Glomerular endothelial cell (primary cell): ENCODE measurements around the gene XAB2. TPM values are rescaled to one million over a fixed set of nuclear protein-coding genes. Genes with fewer than 3 reads are reported as not detected.

Experiments
- DNase-seq: peaks from one replicate; pipeline ENCODE4 v3.0.0-alpha.2; 2011; ENCODE audit warnings: low read depth, low spot score; ENCODE audit errors: extremely low read depth
- total RNA-seq: library from RNA; depleted of rRNA; stranded (reverse); fragments of >200 nt; gene quantifications from 2 replicates; pipeline ENCODE4 v1.2.3, GENCODE V29; 2015

Gene XAB2
- total RNA-seq, 1 donor from 2014 or later, result 46.3 TPM

GRCh38 chr19:7612282-7613274, 16.8 kb downstream of the XAB2 start:
- no peak for DNase-seq

GRCh38 chr19:7611541-7612279, 17.6 kb downstream of the XAB2 start:
- no peak for DNase-seq

GRCh38 chr19:7610491-7611240, 18.7 kb downstream of the XAB2 start:
- no peak for DNase-seq

- DNase-seq, result no peak
Measured at GRCh38 chr19:7607874-7608560, 21.3 kb downstream of the XAB2 start.

GRCh38 chr19:7607212-7607873, 22.0 kb downstream of the XAB2 start:
- DNase-seq, result no peak

- DNase-seq, result no peak
Measured at GRCh38 chr19:7606289-7606688, 23.1 kb downstream of the XAB2 start.

GRCh38 chr19:7605490-7606222, 23.7 kb downstream of the XAB2 start:
- no peak for DNase-seq

- DNase-seq, result no peak
Measured at GRCh38 chr19:7603919-7604318, 25.4 kb downstream of the XAB2 start.

GRCh38 chr19:7602935-7603497, 26.3 kb downstream of the XAB2 start:
- no peak for DNase-seq

- DNase-seq, result no peak
Measured at GRCh38 chr19:7602240-7602934, 27.0 kb downstream of the XAB2 start.

- no peak for DNase-seq
Measured at GRCh38 chr19:7600721-7601120, 28.6 kb downstream of the XAB2 start.

GRCh38 chr19:7598180-7598579, 31.2 kb downstream of the XAB2 start:
- DNase-seq, result no peak

- DNase-seq, result no peak
Measured at GRCh38 chr19:7597689-7598088, 31.7 kb downstream of the XAB2 start.

- no peak for DNase-seq
Measured at GRCh38 chr19:7596211-7596937, 33.0 kb downstream of the XAB2 start.

GRCh38 chr19:7595466-7596133, 33.7 kb downstream of the XAB2 start, which contains the start of gene CAMSAP3:
Gene CAMSAP3 (plus strand): TSS chr19:7595863. CDS start chr19:7596003, 140 bp downstream.
- DNase-seq, result no peak

GRCh38 chr19:7590256-7590655, 39.1 kb downstream of the XAB2 start:
- no peak for DNase-seq

GRCh38 chr19:7589822-7590221, 39.5 kb downstream of the XAB2 start:
- DNase-seq, result no peak
